Neural progenitor cell (in vitro differentiated cells): ENCODE measurements around the gene CDT1.

ENCODE experiments used
- CTCF ChIP-seq: fragments of 200-600 bp; sonication (generic); IDR thresholded peaks from 2 replicates; pipeline ENCODE4 v1.5.1; 2017; ENCODE audit warnings: antibody characterized with exemption, mild to moderate bottlenecking
- EZH2phosphoT487 ChIP-seq: fragments of 200-600 bp; sonication (generic); IDR thresholded peaks from 2 replicates; pipeline ENCODE4 v1.6.1; 2017; ENCODE audit warnings: antibody characterized with exemption

GRCh38 chr16:88839026-88839529 lies 35.5 kb downstream of the CDT1 start:
- TF ChIP-seq CTCF (peak; percentile 34), EZH2phosphoT487 (no peak)
